ENCODE data around the gene CLPTM1L.

GRCh38 chr5:1383344-1383743 is 38.4 kb upstream of the CLPTM1L start:
- TF ChIP-seq, protein P1, sequence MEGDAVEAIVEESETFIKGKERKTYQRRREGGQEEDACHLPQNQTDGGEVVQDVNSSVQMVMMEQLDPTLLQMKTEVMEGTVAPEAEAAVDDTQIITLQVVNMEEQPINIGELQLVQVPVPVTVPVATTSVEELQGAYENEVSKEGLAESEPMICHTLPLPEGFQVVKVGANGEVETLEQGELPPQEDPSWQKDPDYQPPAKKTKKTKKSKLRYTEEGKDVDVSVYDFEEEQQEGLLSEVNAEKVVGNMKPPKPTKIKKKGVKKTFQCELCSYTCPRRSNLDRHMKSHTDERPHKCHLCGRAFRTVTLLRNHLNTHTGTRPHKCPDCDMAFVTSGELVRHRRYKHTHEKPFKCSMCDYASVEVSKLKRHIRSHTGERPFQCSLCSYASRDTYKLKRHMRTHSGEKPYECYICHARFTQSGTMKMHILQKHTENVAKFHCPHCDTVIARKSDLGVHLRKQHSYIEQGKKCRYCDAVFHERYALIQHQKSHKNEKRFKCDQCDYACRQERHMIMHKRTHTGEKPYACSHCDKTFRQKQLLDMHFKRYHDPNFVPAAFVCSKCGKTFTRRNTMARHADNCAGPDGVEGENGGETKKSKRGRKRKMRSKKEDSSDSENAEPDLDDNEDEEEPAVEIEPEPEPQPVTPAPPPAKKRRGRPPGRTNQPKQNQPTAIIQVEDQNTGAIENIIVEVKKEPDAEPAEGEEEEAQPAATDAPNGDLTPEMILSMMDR (IDR thresholded peaks at IDR 0.05) = no peak
- TF ChIP-seq EP300 (IDR thresholded peaks at IDR 0.05) = no peak
- TF ChIP-seq POLR2A (IDR thresholded peaks at IDR 0.05) = no peak
- no peak for TF ChIP-seq POLR2AphosphoS5 (IDR thresholded peaks at IDR 0.05)

Measured in stomach (tissue), 4 donors.